ENCODE data around the gene ENTREP3.

The ENTREP3 gene

DNA sequence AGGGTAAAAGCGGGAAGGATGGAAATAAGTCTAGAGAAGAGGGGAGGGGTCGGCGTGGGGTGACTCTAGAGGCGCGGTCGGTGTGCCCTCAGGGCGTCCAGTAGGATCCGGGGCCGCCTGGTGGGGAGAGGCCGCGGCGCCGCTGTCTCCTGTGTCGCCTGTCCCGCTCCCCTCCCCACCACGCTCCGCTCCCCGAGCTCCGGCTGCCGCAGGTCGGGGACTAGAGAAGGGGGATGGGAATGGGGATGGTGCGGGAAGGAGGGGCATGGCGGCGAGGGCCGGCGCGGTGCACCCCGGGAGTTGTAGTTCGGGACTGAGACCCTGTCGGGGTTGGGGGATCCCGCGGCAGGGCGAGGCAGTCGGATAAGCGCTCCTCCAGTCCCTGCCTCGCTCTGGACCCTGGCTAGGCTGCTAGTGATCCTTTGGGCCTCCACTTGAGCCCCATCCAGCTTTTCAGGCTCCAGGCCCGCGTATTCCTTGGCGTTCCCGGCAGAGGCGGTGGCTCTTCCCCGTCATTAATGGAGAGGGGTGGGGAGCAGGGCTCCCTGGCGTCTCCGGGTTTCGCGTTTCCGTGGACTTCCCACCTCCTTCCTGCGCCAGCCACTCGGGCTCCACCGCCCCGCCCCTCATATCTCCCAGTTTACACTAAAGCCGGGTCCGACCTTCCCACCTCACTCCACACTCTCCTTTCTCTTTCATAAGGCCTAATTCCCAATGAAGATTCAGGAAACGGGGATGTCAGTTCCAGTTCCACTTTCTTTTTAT, at the start of gene ENTREP3:
ENTREP3 (minus strand) TSS at position 241 of the 765 bp plus-strand sequence. CDS start 606 bp downstream, outside the sequence.
- Histone ChIP-seq H3K79me2 (ENCODE audit: control insufficient read depth, insufficient read depth, low read length, unreplicated experiment) (peaks cover 21% of the 10 kb centered on the region), H3K4me1 (ENCODE audit: control insufficient read depth, insufficient read depth, low read length, unreplicated experiment) (peaks cover 24% of the 10 kb centered on the region), H3K27me3 (ENCODE audit: insufficient read depth, low read length) (no peaks in the 10 kb centered on the region), H3K27ac (ENCODE audit: low read depth, low read length) (peak within 1 kb of the TSS; percentile 65), H3K36me3 (ENCODE audit: insufficient read depth, low read length) (peaks cover 4% of the 10 kb centered on the region), H2AFZ (ENCODE audit: low read length, unreplicated experiment) (peak within 1 kb of the TSS; percentile 84), H3K4me3 (ENCODE audit: low read depth, low read length) (peak within 1 kb of the TSS; percentile 95)

- Histone ChIP-seq H3K36me3 (ENCODE audit: insufficient read depth, low read length) (no peaks in the 10 kb centered on the region), H3K4me3 (ENCODE audit: low read depth, low read length) (no peak overlapping the region), H3K27me3 (ENCODE audit: insufficient read depth, low read length) (no peaks in the 10 kb centered on the region), H3K4me1 (ENCODE audit: control insufficient read depth, insufficient read depth, low read length, unreplicated experiment) (peaks cover 10% of the 10 kb centered on the region), H2AFZ (ENCODE audit: low read length, unreplicated experiment) (no peak overlapping the region), H3K27ac (ENCODE audit: low read depth, low read length) (no peak overlapping the region), H3K79me2 (ENCODE audit: control insufficient read depth, insufficient read depth, low read length, unreplicated experiment) (peaks cover 9% of the 10 kb centered on the region)
These were observed 49.3 kb upstream of the ENTREP3 start for GRCh38 chr1:155304558-155305063.

GRCh38 chr1:155301342-155301841, 46.1 kb upstream of the ENTREP3 start, which contains the start of gene PKLR:
PKLR (minus strand) TSS chr1:155301438; CDS start chr1:155301395, 43 bp downstream.
- no peak within 1 kb of the TSS for H3K4me3 ChIP-seq (ENCODE audit: low read depth, low read length)
- H3K36me3 ChIP-seq (ENCODE audit: insufficient read depth, low read length) = no peaks in the 10 kb centered on the region
- peaks cover 13% of the 10 kb centered on the region for H3K27me3 ChIP-seq (ENCODE audit: insufficient read depth, low read length)
- peaks cover 4% of the 10 kb centered on the region for H3K4me1 ChIP-seq (ENCODE audit: control insufficient read depth, insufficient read depth, low read length, unreplicated experiment)
- H3K27ac ChIP-seq (ENCODE audit: low read depth, low read length) = no peak within 1 kb of the TSS
- no peak within 1 kb of the TSS for H2AFZ ChIP-seq (ENCODE audit: low read length, unreplicated experiment)
- H3K79me2 ChIP-seq (ENCODE audit: control insufficient read depth, insufficient read depth, low read length, unreplicated experiment) = no peaks in the 10 kb centered on the region

GRCh38 chr1:155300553-155301329, 45.5 kb upstream of the ENTREP3 start:
- no peak overlapping the region for H3K4me3 ChIP-seq (ENCODE audit: low read depth, low read length)
- H3K79me2 ChIP-seq (ENCODE audit: control insufficient read depth, insufficient read depth, low read length, unreplicated experiment) = no peaks in the 10 kb centered on the region
- no peak overlapping the region for H3K27ac ChIP-seq (ENCODE audit: low read depth, low read length)
- no peak overlapping the region for H2AFZ ChIP-seq (ENCODE audit: low read length, unreplicated experiment)
- no peaks in the 10 kb centered on the region for H3K36me3 ChIP-seq (ENCODE audit: insufficient read depth, low read length)
- H3K4me1 ChIP-seq (ENCODE audit: control insufficient read depth, insufficient read depth, low read length, unreplicated experiment) = peaks cover under 1% of the 10 kb centered on the region
- peaks cover 20% of the 10 kb centered on the region for H3K27me3 ChIP-seq (ENCODE audit: insufficient read depth, low read length)

GRCh38 chr1:155300024-155300423, 44.7 kb upstream of the ENTREP3 start:
- Histone ChIP-seq H3K4me3 (ENCODE audit: low read depth, low read length) (no peak overlapping the region), H3K36me3 (ENCODE audit: insufficient read depth, low read length) (no peaks in the 10 kb centered on the region), H3K27ac (ENCODE audit: low read depth, low read length) (no peak overlapping the region), H3K79me2 (ENCODE audit: control insufficient read depth, insufficient read depth, low read length, unreplicated experiment) (no peaks in the 10 kb centered on the region), H3K27me3 (ENCODE audit: insufficient read depth, low read length) (peaks cover 27% of the 10 kb centered on the region), H3K4me1 (ENCODE audit: control insufficient read depth, insufficient read depth, low read length, unreplicated experiment) (no peaks in the 10 kb centered on the region), H2AFZ (ENCODE audit: low read length, unreplicated experiment) (no peak overlapping the region)

DNA sequence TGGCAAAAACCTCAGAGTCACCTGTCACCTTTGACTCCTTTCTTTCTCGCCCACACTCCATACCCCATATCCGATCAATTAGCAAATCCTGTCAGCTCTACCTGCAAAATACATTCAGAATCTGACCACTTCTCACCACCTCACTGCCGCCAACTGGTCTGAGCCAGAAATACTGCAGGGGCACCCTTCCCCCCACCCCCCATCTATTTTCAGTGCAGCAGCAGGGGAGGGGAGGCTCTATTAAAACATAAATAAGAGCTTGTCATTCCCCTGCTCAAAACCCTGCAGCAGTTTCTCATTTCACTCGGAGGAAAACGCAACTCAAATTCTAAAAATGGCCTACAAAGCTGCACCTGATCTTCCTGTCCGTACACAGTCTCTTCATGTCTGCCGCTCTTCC, 42.1 kb upstream of the ENTREP3 start:
- H3K4me1 ChIP-seq (ENCODE audit: control insufficient read depth, insufficient read depth, low read length, unreplicated experiment) = no peaks in the 10 kb centered on the region
- H3K36me3 ChIP-seq (ENCODE audit: insufficient read depth, low read length) = no peaks in the 10 kb centered on the region
- no peaks in the 10 kb centered on the region for H3K79me2 ChIP-seq (ENCODE audit: control insufficient read depth, insufficient read depth, low read length, unreplicated experiment)
- no peak overlapping the region for H3K4me3 ChIP-seq (ENCODE audit: low read depth, low read length)
- no peak overlapping the region for H2AFZ ChIP-seq (ENCODE audit: low read length, unreplicated experiment)
- no peak overlapping the region for H3K27ac ChIP-seq (ENCODE audit: low read depth, low read length)
- H3K27me3 ChIP-seq (ENCODE audit: insufficient read depth, low read length) = peaks cover 52% of the 10 kb centered on the region

GRCh38 chr1:155296661-155297060, 41.4 kb upstream of the ENTREP3 start:
- no peaks in the 10 kb centered on the region for H3K36me3 ChIP-seq (ENCODE audit: insufficient read depth, low read length)
- H3K4me1 ChIP-seq (ENCODE audit: control insufficient read depth, insufficient read depth, low read length, unreplicated experiment) = no peaks in the 10 kb centered on the region
- peaks cover 52% of the 10 kb centered on the region for H3K27me3 ChIP-seq (ENCODE audit: insufficient read depth, low read length)
- no peak overlapping the region for H3K4me3 ChIP-seq (ENCODE audit: low read depth, low read length)
- no peaks in the 10 kb centered on the region for H3K79me2 ChIP-seq (ENCODE audit: control insufficient read depth, insufficient read depth, low read length, unreplicated experiment)
- no peak overlapping the region for H3K27ac ChIP-seq (ENCODE audit: low read depth, low read length)
- no peak overlapping the region for H2AFZ ChIP-seq (ENCODE audit: low read length, unreplicated experiment)

DNA sequence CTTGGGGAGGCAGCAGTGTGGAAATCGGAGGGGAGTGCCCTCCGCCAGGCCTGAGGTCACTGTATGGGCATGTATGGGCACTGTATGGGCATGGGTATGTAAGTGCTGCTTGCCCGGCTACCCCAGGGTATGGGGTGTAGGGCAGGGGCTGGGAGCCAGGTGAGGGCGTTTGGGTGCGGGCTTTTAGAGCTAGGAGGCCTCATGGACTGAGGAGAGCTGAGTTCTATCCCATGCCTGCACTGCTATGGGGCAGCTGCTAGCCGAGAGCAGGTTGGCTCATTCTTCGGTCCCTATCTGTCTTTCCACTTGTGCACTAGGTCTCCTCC, 40.6 kb upstream of the ENTREP3 start:
- H3K27me3 ChIP-seq (ENCODE audit: insufficient read depth, low read length) = peaks cover 52% of the 10 kb centered on the region
- no peak overlapping the region for H2AFZ ChIP-seq (ENCODE audit: low read length, unreplicated experiment)
- no peaks in the 10 kb centered on the region for H3K4me1 ChIP-seq (ENCODE audit: control insufficient read depth, insufficient read depth, low read length, unreplicated experiment)
- H3K36me3 ChIP-seq (ENCODE audit: insufficient read depth, low read length) = no peaks in the 10 kb centered on the region
- no peaks in the 10 kb centered on the region for H3K79me2 ChIP-seq (ENCODE audit: control insufficient read depth, insufficient read depth, low read length, unreplicated experiment)
- no peak overlapping the region for H3K4me3 ChIP-seq (ENCODE audit: low read depth, low read length)
- no peak overlapping the region for H3K27ac ChIP-seq (ENCODE audit: low read depth, low read length)

DNA sequence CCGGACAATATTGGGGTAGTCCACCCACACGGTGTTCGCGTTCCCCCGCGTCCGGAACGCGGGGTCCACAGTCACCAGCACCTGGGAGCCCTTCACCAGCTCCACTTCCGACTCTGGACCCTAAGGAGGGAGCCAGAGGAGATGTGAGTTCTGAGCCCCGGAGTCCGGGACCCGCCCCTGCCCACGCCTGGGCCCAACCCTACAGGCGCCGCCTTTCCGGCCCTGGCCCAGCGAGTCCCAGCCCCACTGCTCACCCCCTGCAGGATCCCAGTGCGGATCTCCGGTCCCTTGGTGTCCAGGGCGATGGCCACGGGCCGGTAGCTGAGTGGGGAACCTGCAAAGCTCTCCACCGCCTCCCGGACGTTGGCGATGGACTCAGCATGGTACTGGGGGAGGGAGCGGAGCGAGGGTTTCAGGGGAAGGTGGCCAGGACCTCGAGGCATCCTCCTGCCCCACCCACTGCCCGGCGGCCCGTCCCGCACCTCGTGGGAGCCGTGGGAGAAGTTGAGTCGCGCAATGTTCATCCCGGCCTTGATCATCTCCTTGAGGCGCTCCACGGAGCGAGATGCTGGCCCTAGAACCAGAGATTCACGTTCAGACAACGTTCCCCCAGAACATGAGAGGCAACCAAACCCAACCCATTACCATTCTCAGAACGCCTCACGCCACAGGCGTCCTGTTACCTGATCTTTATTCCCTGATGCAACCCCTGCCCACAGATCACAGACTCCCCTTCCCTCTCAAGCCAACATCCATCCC, 40.1 kb upstream of the ENTREP3 start:
- Histone ChIP-seq H3K27ac (ENCODE audit: low read depth, low read length) (no peak overlapping the region), H3K4me3 (ENCODE audit: low read depth, low read length) (no peak overlapping the region), H3K79me2 (ENCODE audit: control insufficient read depth, insufficient read depth, low read length, unreplicated experiment) (no peaks in the 10 kb centered on the region), H3K36me3 (ENCODE audit: insufficient read depth, low read length) (no peaks in the 10 kb centered on the region), H3K27me3 (ENCODE audit: insufficient read depth, low read length) (peaks cover 52% of the 10 kb centered on the region), H3K4me1 (ENCODE audit: control insufficient read depth, insufficient read depth, low read length, unreplicated experiment) (no peaks in the 10 kb centered on the region), H2AFZ (ENCODE audit: low read length, unreplicated experiment) (no peak overlapping the region)

- no peaks in the 10 kb centered on the region for H3K4me1 ChIP-seq (ENCODE audit: control insufficient read depth, insufficient read depth, low read length, unreplicated experiment)
- H3K27ac ChIP-seq (ENCODE audit: low read depth, low read length) = no peak overlapping the region
- no peaks in the 10 kb centered on the region for H3K79me2 ChIP-seq (ENCODE audit: control insufficient read depth, insufficient read depth, low read length, unreplicated experiment)
- H3K4me3 ChIP-seq (ENCODE audit: low read depth, low read length) = no peak overlapping the region
- H3K36me3 ChIP-seq (ENCODE audit: insufficient read depth, low read length) = no peaks in the 10 kb centered on the region
- H3K27me3 ChIP-seq (ENCODE audit: insufficient read depth, low read length) = peaks cover 56% of the 10 kb centered on the region
- no peak overlapping the region for H2AFZ ChIP-seq (ENCODE audit: low read length, unreplicated experiment)
These were observed 39.4 kb upstream of the ENTREP3 start for GRCh38 chr1:155294520-155295182.

All from ACC112 (cell line).